Measurements from ENCODE around the gene CBX1.

DNA sequence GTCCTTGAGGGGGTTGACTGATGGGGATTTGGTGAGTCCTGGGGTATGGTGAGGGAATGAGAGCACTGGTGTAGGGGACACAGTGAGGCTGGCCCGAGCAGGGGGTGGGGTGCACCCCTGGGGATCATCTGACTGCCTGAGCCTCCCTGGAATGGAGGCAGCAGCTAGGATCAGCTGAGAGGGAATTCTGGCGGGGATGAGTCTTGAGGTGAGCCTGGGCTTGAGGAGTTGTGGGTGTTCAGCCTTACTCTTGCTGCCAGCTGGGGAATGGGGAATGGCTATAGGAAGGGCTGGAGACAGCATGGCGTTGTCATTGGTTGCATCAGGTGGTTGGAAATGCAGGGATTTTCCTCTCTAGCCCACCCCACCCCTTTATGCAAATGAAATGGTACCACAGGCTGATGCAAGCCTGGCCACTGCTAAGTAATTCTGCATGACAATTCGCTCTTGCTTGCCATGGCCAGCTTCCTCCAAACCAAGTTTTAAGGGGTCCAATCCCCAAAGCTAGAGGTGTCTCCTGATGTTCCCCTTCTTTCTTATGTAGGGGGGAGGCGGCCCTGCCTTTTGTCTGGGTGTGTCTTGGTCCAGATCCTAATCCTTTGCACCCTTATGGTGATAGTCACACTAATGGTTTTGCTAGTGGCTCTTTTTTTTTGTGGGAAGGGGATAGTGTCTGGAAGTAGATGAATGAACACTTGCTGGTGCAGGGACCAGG is 45.6 kb downstream of the CBX1 start:
- TF ChIP-seq POLR2A (IDR thresholded peaks at IDR 0.05): no peak
- TF ChIP-seq, protein P1, sequence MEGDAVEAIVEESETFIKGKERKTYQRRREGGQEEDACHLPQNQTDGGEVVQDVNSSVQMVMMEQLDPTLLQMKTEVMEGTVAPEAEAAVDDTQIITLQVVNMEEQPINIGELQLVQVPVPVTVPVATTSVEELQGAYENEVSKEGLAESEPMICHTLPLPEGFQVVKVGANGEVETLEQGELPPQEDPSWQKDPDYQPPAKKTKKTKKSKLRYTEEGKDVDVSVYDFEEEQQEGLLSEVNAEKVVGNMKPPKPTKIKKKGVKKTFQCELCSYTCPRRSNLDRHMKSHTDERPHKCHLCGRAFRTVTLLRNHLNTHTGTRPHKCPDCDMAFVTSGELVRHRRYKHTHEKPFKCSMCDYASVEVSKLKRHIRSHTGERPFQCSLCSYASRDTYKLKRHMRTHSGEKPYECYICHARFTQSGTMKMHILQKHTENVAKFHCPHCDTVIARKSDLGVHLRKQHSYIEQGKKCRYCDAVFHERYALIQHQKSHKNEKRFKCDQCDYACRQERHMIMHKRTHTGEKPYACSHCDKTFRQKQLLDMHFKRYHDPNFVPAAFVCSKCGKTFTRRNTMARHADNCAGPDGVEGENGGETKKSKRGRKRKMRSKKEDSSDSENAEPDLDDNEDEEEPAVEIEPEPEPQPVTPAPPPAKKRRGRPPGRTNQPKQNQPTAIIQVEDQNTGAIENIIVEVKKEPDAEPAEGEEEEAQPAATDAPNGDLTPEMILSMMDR (IDR thresholded peaks at IDR 0.05): no peak
- TF ChIP-seq POLR2AphosphoS5 (IDR thresholded peaks at IDR 0.05): no peak

Measured in suprapubic skin (tissue), 4 donors.